HEK293T (cell line): ENCODE data around the gene CPNE4.

Source experiments
- ELF4 ChIP-seq: fragments of 450-650 bp; IDR thresholded peaks from 2 replicates; pipeline ENCODE4 v1.6.1; 2017; ENCODE audit warnings: antibody characterized with exemption
- FOXK2 ChIP-seq: fragments of 450-650 bp; IDR thresholded peaks from 2 replicates; pipeline ENCODE4 v1.6.1; 2016; ENCODE audit warnings: mild to moderate bottlenecking
- LEF1 ChIP-seq: fragments of 450-650 bp; IDR thresholded peaks from 2 replicates; pipeline ENCODE4 v1.6.1; 2017; ENCODE audit warnings: mild to moderate bottlenecking, borderline replicate concordance
- SP1 ChIP-seq: fragments of 450-650 bp; IDR thresholded peaks from 2 replicates; pipeline ENCODE4 v1.6.1; 2017
- ZNF384 ChIP-seq: fragments of 450-650 bp; IDR thresholded peaks from 2 replicates; pipeline ENCODE4 v1.6.1; 2016

GRCh38 chr3:131744765-131745164 lies 290.0 kb downstream of the CPNE4 start:
- no peak for TF ChIP-seq ELF4
- no peak for TF ChIP-seq FOXK2
- no peak for TF ChIP-seq LEF1
- no peak for TF ChIP-seq SP1
- no peak for TF ChIP-seq ZNF384
